PC-9 (cell line): ENCODE results near the gene ESPN.

Experiments used
- EZH2 ChIP-seq: fragments of 200-600 bp; sonication (generic); IDR thresholded peaks from 2 replicates; pipeline ENCODE4 v1.8.0; 2017; ENCODE audit warnings: antibody characterized with exemption, low read depth
- TF ChIP-seq, protein P1 (sequence below): fragments of 200-600 bp; sonication (generic); conservative IDR thresholded peaks from 2 replicates; pipeline ENCODE4 v1.6.1; 2017; ENCODE audit warnings: mixed run types, antibody characterized with exemption, mild to moderate bottlenecking, moderate library complexity

DNA sequence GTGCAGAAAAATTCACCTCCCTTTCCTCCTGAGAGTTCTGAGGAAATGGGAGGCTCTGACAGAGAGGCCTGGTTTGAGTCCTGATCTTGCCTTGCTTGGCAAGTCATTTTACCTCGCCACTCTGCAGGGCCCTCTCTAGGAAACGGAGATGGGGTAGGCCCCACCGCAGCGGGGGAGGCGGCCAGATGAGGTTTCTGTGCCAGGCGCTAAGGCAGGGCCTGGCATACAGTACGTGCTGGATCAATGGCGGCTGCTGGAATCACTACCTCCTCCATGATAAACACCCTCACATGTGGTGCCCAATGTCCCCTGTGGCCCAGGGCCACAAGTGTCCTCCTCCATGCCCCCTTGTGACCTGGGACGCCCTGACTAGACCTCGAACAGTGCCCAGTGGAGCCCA lies 67.4 kb downstream of the ESPN start:
- TF ChIP-seq, protein P1, sequence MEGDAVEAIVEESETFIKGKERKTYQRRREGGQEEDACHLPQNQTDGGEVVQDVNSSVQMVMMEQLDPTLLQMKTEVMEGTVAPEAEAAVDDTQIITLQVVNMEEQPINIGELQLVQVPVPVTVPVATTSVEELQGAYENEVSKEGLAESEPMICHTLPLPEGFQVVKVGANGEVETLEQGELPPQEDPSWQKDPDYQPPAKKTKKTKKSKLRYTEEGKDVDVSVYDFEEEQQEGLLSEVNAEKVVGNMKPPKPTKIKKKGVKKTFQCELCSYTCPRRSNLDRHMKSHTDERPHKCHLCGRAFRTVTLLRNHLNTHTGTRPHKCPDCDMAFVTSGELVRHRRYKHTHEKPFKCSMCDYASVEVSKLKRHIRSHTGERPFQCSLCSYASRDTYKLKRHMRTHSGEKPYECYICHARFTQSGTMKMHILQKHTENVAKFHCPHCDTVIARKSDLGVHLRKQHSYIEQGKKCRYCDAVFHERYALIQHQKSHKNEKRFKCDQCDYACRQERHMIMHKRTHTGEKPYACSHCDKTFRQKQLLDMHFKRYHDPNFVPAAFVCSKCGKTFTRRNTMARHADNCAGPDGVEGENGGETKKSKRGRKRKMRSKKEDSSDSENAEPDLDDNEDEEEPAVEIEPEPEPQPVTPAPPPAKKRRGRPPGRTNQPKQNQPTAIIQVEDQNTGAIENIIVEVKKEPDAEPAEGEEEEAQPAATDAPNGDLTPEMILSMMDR, result no peak
- TF ChIP-seq EZH2, result no peak
